Thyroid gland (tissue), 4 donors: ENCODE data around the gene POLD2. TPM values are rescaled to one million over a fixed set of nuclear protein-coding genes. Genes with fewer than 3 reads are reported as not detected.
A peak's percentile ranks its signal among the peaks of the same experiment; 100 is the strongest.

Experiments used
- DNase-seq, 2 donors: peaks; one replicate each; pipeline ENCODE4 v3.0.0-alpha.2; 2019
- H3K27ac ChIP-seq, 3 donors: fragments of 200-600 bp; sonication (generic); 1 replicate in 2 of 3; 2 replicates in 1 of 3; pipeline ENCODE4 v1.5.1; 2016 to 2019; ENCODE audit warnings: mild to moderate bottlenecking in 1 of 3, moderate library complexity in 1 of 3
- H3K27me3 ChIP-seq: fragments of 200-600 bp; sonication (generic); one replicate; pipeline ENCODE4 v1.5.1; 2019
- H3K36me3 ChIP-seq, 2 donors: fragments of 200-600 bp; sonication (generic); one replicate each; pipeline ENCODE4 v1.5.1; 2016 to 2019
- H3K4me1 ChIP-seq, 2 donors: fragments of 200-600 bp; sonication (generic); one replicate each; pipeline ENCODE4 v1.5.1; 2017 to 2019
- H3K4me3 ChIP-seq, 3 donors: fragments of 200-600 bp; sonication (generic); replicated peaks in 1 of 3; 1 replicate in 2 of 3; 2 replicates in 1 of 3; pipeline ENCODE4 v1.5.1; 2016; ENCODE audit warnings: mild to moderate bottlenecking in 1 of 3
- H3K9me3 ChIP-seq: fragments of 200-600 bp; sonication (generic); one replicate; pipeline ENCODE4 v1.5.1; 2017
- POLR2A ChIP-seq, 2 donors: fragments of 450-650 bp; IDR thresholded peaks; one replicate each; pipeline ENCODE4 v1.6.1; 2017; ENCODE audit warnings: antibody characterized with exemption in 2 of 2, mild to moderate bottlenecking in 2 of 2, moderate library complexity in 1 of 2
- WGBS, 2 donors: methylation state at CpG; one replicate each; pipeline ENCODE4 v1.1.5; 2017; 5-methylcytosine and 5-hydroxymethylcytosine counted together
- intact Hi-C: fragments of 100-400 bp; cut with DNase I; formaldehyde crosslinking; loops from one replicate; pipeline ENCODE4 v1.15.1; 2023
- total RNA-seq, 4 donors: library from RNA; depleted of rRNA; stranded (reverse); fragments of >200 nt; gene quantifications; one replicate each; pipeline ENCODE4 v1.2.3, GENCODE V29; 2016
- TF ChIP-seq, protein P1 (sequence below), 6 experiments: fragments of 200-600 bp in 3 of 6; fragments of 450-650 bp in 3 of 6; sonication (generic) in 3 of 6; IDR thresholded peaks; one replicate each; pipeline ENCODE4 v1.5.1; 2016 to 2019; ENCODE audit warnings: antibody characterized with exemption in 6 of 6, mild to moderate bottlenecking in 2 of 6, inconsistent platforms in 1 of 6, moderate library complexity in 1 of 6

POLD2 gene
- total RNA-seq, 4 donors from 2014 or later: 48.8 to 65.8 (median 55.1) TPM

DNA sequence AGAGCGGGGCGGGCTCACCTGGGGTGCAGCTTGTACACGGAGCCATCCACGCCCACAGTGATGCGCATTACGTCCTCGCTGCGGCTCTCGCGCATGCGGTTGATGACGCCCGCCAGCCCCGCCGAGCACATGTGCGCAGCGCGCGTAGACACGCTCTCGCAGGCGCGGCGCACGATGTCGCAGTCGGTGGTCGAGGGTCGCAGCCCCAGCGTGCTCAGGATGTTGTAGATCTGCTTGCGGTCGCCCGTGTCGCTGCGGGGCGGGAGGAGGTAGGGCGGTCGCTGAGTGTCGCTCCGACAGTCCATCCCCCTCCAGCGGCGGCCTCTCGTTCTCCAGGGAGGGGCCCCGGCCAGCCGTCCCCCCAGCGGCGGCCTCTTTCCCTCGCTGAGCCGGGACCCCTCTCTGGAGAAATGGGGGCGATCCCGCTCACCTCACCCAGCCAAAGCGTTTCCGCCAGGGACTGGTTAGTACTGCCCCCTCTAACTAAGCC lies 22.2 kb upstream of the POLD2 start:
- no peak overlapping the region for H3K27ac ChIP-seq
- peaks cover 8 to 12% of the 10 kb centered on the region in 2 donors for H3K4me1 ChIP-seq
- intact Hi-C loops: no loop called here

DNA sequence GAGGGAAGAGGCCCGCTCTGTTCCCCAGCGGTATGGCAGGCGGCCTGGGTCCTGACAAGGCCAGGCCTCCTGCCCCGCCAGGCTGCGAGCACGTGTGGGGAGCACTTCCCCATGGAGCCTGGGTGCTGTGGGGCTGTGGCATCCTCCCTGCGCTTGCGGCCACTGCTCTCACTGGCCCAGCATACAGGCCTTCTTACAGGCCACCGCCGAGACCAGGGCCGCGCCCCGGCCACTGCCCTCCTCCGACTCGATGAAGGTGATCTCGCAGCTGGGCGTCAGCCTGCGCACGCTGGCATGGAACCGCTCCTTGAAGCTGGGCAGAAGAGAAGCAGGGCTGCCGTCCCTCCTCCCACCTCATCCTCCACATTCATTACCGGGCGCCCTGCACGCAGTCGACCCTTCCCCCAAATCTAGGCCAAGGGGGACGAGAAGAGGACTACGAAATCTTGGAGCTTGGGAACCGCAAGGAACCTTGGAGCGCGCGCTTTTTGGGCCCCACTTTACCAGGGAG lies 21.7 kb upstream of the POLD2 start:
- Histone ChIP-seq H3K36me3 (no peaks in the 10 kb centered on the region), H3K4me3 (peak overlapping the region in 1 of 3 donors; percentile 27), H3K9me3 (no peaks in the 10 kb centered on the region), H3K27ac (no peak overlapping the region), H3K27me3 (no peaks in the 10 kb centered on the region), H3K4me1 (peaks cover 8 to 12% of the 10 kb centered on the region in 2 donors)
- intact Hi-C loops: no loop called here
- no peak for DNase-seq
- 60 to 72% methylated on average over 10 to 20 of the region's 31 CpGs for WGBS, 2 donors
- no peak for TF ChIP-seq POLR2A (IDR thresholded peaks at IDR 0.05)
- TF ChIP-seq, protein P1, sequence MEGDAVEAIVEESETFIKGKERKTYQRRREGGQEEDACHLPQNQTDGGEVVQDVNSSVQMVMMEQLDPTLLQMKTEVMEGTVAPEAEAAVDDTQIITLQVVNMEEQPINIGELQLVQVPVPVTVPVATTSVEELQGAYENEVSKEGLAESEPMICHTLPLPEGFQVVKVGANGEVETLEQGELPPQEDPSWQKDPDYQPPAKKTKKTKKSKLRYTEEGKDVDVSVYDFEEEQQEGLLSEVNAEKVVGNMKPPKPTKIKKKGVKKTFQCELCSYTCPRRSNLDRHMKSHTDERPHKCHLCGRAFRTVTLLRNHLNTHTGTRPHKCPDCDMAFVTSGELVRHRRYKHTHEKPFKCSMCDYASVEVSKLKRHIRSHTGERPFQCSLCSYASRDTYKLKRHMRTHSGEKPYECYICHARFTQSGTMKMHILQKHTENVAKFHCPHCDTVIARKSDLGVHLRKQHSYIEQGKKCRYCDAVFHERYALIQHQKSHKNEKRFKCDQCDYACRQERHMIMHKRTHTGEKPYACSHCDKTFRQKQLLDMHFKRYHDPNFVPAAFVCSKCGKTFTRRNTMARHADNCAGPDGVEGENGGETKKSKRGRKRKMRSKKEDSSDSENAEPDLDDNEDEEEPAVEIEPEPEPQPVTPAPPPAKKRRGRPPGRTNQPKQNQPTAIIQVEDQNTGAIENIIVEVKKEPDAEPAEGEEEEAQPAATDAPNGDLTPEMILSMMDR (IDR thresholded peaks at IDR 0.05): no peak

More for the DNA sequence above, 22.2 kb upstream of the POLD2 start:
- Histone ChIP-seq H3K9me3 (no peaks in the 10 kb centered on the region), H3K27me3 (no peaks in the 10 kb centered on the region), H3K36me3 (no peaks in the 10 kb centered on the region), H3K4me3 (peak overlapping the region in 1 of 3 donors; percentile 27)
- DNase-seq: no peak
- WGBS, 2 donors: 3 to 16% methylated on average over 18 to 20 of the region's 53 CpGs
- TF ChIP-seq, protein P1 (IDR thresholded peaks at IDR 0.05): no peak
- no peak for TF ChIP-seq POLR2A (IDR thresholded peaks at IDR 0.05)

DNA sequence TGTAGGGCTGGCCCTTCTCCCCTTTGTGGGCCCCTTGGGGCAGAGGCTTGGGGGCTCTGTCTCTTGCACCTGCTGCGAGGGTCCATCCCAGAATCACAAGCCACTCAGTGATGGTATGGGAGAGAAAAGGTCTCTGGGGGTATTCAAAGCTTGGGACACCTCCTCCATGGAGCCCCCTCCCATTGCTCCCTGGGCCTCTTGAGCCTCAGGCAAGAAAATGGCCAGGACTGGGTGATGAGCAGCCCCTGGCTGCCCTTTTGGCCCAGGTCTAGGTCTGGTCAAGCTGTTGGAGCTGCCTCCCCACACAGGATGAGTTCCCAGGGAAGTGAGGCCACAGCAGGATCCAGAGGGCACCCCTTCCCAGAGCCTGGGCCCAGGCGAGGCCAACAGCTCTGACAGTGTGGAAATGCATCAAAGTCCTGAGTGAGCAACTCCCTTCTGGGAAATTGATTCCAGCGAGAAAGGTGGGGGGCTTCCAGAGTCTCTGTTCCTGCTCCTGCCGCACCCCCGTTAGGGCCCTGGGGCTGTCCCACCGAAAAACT lies 21.1 kb upstream of the POLD2 start:
- Histone ChIP-seq H3K27ac (no peak overlapping the region), H3K27me3 (no peaks in the 10 kb centered on the region), H3K36me3 (no peaks in the 10 kb centered on the region), H3K4me3 (no peak overlapping the region), H3K4me1 (peaks cover 8 to 12% of the 10 kb centered on the region in 2 donors), H3K9me3 (no peaks in the 10 kb centered on the region)
- TF ChIP-seq, protein P1 (IDR thresholded peaks at IDR 0.05): no peak
- TF ChIP-seq POLR2A (IDR thresholded peaks at IDR 0.05): no peak
- DNase-seq: no peak
- 89 to 100% methylated on average over 1 to 2 of the region's 6 CpGs for WGBS, 2 donors
- intact Hi-C loops: no loop called here

DNA sequence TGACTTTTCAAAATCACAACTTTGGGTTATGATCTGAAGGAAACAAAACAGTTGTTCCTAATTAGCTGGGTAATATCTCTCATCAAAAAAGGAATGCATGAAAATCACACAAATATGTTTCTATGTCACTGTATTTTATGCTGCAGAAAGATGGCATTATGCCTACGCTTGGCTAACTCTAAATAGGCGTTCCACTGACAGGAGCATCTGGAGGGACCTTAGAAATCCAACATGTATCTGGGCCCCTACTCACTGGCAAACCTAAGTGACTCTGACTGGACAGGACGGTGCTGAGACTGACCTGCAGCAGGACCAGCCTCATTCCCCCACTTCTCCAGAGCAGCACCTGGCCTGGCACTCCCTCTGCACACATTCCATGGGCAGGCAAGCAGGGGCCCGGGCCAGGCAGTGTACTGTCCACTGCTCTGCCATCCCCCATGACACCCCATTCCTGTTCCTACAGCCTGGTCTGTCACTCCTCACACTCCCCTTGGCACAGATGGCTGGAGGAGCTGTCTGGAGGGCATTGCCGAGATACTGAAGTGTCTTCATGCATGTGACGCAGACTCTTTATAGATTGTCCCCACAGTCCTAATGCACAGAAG lies 20.4 kb upstream of the POLD2 start:
- DNase-seq: no peak

More for the DNA sequence above, 20.4 kb upstream of the POLD2 start:
- no peak overlapping the region for H3K27ac ChIP-seq
- intact Hi-C loops: no loop called here
- no peaks in the 10 kb centered on the region for H3K27me3 ChIP-seq
- no peak for TF ChIP-seq POLR2A (IDR thresholded peaks at IDR 0.05)
- TF ChIP-seq, protein P1 (IDR thresholded peaks at IDR 0.05): no peak
- H3K4me1 ChIP-seq: peaks cover 8 to 12% of the 10 kb centered on the region in 2 donors
- no peaks in the 10 kb centered on the region for H3K36me3 ChIP-seq
- H3K4me3 ChIP-seq: no peak overlapping the region
- H3K9me3 ChIP-seq: no peaks in the 10 kb centered on the region
- WGBS, 2 donors: 70 to 84% methylated on average over 6 of the region's 6 CpGs
